PC-3 (cell line): ENCODE data around the gene NET1. TPM values are rescaled to one million over a fixed set of nuclear protein-coding genes. Genes with fewer than 3 reads are reported as not detected.

ENCODE experiments used
- ATAC-seq: fragments of 200-7000 bp; cut with Tn5 transposase; 2 replicates; pipeline ENCODE4 v1.9.1; 2020; ENCODE audit warnings: mild to moderate bottlenecking, moderate library complexity
- BruUV-seq: library from RNA; stranded (reverse); fragments of 400-500 nt; replicated peaks from 2 replicates; lab custom pipeline; 2021; lab: Mats Ljungman, UMichigan
- CTCF ChIA-PET: fragments of 300-600 bp; sonication (Branson Sonifier 250); formaldehyde crosslinking; loops from one replicate; lab custom pipeline; 2022; ENCODE audit warnings: antibody characterized with exemption; lab: Charles Lee
- POLR2A ChIA-PET: fragments of 300-600 bp; sonication (Branson Sonifier 250); formaldehyde crosslinking; loops from one replicate; lab custom pipeline; 2022; ENCODE audit warnings: antibody characterized with exemption; ENCODE audit not compliant: unreplicated experiment; lab: Charles Lee
- DNase-seq: peaks from one replicate; pipeline ENCODE4 v3.0.0-alpha.2; 2015
- H2AFZ ChIP-seq: fragments of 300-600 bp; sonication (generic); 2 replicates; pipeline ENCODE4 v1.6.0; 2016; ENCODE audit warnings: antibody characterized with exemption, low read length
- H3F3A ChIP-seq: fragments of 300-600 bp; sonication (generic); one replicate; pipeline ENCODE4 v1.6.0; 2017; ENCODE audit warnings: antibody characterized with exemption, low read length, control low read depth, mild to moderate bottlenecking; ENCODE audit not compliant: unreplicated experiment
- H3K27ac ChIP-seq: fragments of 300-600 bp; sonication (generic); 2 replicates; pipeline ENCODE4 v1.5.1; 2016; ENCODE audit warnings: mild to moderate bottlenecking, low read length
- H3K27me3 ChIP-seq: fragments of 300-600 bp; sonication (generic); 2 replicates; pipeline ENCODE4 v1.6.1; 2016; ENCODE audit warnings: low read length, mixed read lengths
- H3K36me3 ChIP-seq: fragments of 300-600 bp; sonication (generic); 2 replicates; pipeline ENCODE4 v1.6.1; 2016; ENCODE audit warnings: low read depth, mixed run types, low read length, mixed read lengths
- H3K4me1 ChIP-seq: fragments of 300-600 bp; sonication (generic); 2 replicates; pipeline ENCODE4 v1.5.1; 2016; ENCODE audit warnings: low read length; ENCODE audit not compliant: insufficient read depth
- H3K4me2 ChIP-seq: fragments of 300-600 bp; sonication (generic); 2 replicates; pipeline ENCODE4 v1.6.0; 2016; ENCODE audit warnings: low read length
- H3K4me3 ChIP-seq: fragments of 300-600 bp; sonication (generic); 2 replicates; pipeline ENCODE4 v1.5.1; 2016; ENCODE audit warnings: mild to moderate bottlenecking, low read length, mixed read lengths
- H3K79me2 ChIP-seq: fragments of 300-600 bp; sonication (generic); 2 replicates; pipeline ENCODE4 v1.6.1; 2017; ENCODE audit warnings: low read length, mixed read lengths
- H3K9ac ChIP-seq: fragments of 300-600 bp; sonication (generic); 2 replicates; pipeline ENCODE4 v1.6.0; 2016; ENCODE audit warnings: mild to moderate bottlenecking, low read length
- H3K9me2 ChIP-seq: fragments of 300-600 bp; sonication (generic); replicated peaks from 2 replicates; pipeline ENCODE4 v1.6.1; 2016; ENCODE audit warnings: mixed run types, low read length, mixed read lengths
- H3K9me3 ChIP-seq: fragments of 300-600 bp; sonication (generic); 2 replicates; pipeline ENCODE4 v1.6.1; 2016; ENCODE audit warnings: low read length, mixed read lengths
- H4K20me1 ChIP-seq: fragments of 300-600 bp; sonication (generic); 2 replicates; pipeline ENCODE4 v1.6.1; 2016; ENCODE audit warnings: low read length, mixed read lengths
- EZH2 ChIP-seq: fragments of 300-600 bp; sonication (generic); IDR thresholded peaks from one replicate; pipeline ENCODE4 v1.6.1; 2017; ENCODE audit warnings: antibody characterized with exemption, mild to moderate bottlenecking, low read length; ENCODE audit not compliant: unreplicated experiment
- EZH2phosphoT487 ChIP-seq: fragments of 300-600 bp; sonication (generic); IDR thresholded peaks from 2 replicates; pipeline ENCODE4 v1.6.1; 2018; ENCODE audit warnings: mild to moderate bottlenecking, antibody characterized with exemption, low read length, borderline replicate concordance
- intact Hi-C: fragments of 100-400 bp; cut with micrococcal nuclease; formaldehyde crosslinking; loops from 2 replicates; pipeline ENCODE4 v1.9.0; 2023
- total RNA-seq: library from RNA; depleted of rRNA; stranded (reverse); fragments of >200 nt; gene quantifications from 2 replicates; pipeline ENCODE4 v1.2.3, GENCODE V29; 2014
- TF ChIP-seq, protein P1 (sequence below): fragments of 300-600 bp; sonication (generic); conservative IDR thresholded peaks from 2 replicates; pipeline ENCODE4 v1.5.1; 2017; ENCODE audit warnings: antibody characterized with exemption, low read depth, mild to moderate bottlenecking, low read length

The NET1 gene
- total RNA-seq, 1 experiment from 2014 or later = 88.2 TPM

DNA sequence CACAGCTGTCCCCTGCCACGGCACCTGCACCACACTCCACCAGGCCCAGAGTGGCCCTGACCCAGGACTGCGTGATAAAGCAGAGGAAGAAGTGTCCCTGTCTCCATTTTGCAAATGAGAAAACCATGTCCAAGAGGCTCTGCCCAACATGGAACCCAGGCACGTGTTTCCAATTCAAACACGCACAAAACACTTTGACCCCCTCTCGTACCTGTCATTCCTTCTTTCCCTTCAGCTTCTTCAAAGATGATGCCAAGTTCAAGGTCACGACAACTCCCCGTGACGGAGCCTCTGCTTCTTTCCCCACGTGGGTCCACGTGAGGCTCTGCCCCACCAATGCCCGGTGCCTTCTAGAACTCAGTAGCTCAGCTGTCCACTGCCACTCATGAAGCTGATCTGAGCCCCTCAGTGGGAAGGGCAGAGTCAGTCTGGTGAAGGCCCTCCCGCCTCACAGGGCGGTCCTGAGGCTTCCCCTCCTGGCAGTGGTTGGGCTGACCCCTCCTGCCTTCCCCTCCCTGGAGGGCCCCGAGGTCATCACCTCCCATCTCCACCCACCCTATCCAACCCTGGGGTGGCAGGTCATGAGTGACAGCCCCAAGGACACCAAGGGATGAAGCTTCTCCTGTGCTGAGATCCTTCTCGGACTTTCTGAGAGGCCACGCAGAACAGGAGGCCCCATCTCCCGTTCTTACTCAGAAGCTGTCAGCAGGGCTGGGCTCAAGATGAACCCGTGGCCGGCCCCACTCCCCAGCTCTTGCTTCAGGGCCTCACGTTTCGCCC, 68.0 kb downstream of the NET1 start:
- Histone ChIP-seq H3K27me3 (no peaks in the 10 kb centered on the region), H3K36me3 (no peaks in the 10 kb centered on the region), H3K4me2 (no peak overlapping the region), H2AFZ (no peak overlapping the region), H3F3A (no peaks in the 10 kb centered on the region), H3K9me3 (no peaks in the 10 kb centered on the region), H3K79me2 (no peaks in the 10 kb centered on the region), H3K4me1 (no peaks in the 10 kb centered on the region), H4K20me1 (no peaks in the 10 kb centered on the region), H3K9me2 (no peaks in the 10 kb centered on the region), H3K27ac (no peak overlapping the region), H3K9ac (no peak overlapping the region), H3K4me3 (no peak overlapping the region)
- DNase-seq (no peak), ATAC-seq (no peak)
- CTCF ChIA-PET = no interaction called here
- intact Hi-C loops = no loop called here
- BruUV-seq = no TSS peak
- no peak for TF ChIP-seq EZH2
- TF ChIP-seq, protein P1, sequence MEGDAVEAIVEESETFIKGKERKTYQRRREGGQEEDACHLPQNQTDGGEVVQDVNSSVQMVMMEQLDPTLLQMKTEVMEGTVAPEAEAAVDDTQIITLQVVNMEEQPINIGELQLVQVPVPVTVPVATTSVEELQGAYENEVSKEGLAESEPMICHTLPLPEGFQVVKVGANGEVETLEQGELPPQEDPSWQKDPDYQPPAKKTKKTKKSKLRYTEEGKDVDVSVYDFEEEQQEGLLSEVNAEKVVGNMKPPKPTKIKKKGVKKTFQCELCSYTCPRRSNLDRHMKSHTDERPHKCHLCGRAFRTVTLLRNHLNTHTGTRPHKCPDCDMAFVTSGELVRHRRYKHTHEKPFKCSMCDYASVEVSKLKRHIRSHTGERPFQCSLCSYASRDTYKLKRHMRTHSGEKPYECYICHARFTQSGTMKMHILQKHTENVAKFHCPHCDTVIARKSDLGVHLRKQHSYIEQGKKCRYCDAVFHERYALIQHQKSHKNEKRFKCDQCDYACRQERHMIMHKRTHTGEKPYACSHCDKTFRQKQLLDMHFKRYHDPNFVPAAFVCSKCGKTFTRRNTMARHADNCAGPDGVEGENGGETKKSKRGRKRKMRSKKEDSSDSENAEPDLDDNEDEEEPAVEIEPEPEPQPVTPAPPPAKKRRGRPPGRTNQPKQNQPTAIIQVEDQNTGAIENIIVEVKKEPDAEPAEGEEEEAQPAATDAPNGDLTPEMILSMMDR = no peak
- no peak for TF ChIP-seq EZH2phosphoT487
- POLR2A ChIA-PET = no interaction called here

DNA sequence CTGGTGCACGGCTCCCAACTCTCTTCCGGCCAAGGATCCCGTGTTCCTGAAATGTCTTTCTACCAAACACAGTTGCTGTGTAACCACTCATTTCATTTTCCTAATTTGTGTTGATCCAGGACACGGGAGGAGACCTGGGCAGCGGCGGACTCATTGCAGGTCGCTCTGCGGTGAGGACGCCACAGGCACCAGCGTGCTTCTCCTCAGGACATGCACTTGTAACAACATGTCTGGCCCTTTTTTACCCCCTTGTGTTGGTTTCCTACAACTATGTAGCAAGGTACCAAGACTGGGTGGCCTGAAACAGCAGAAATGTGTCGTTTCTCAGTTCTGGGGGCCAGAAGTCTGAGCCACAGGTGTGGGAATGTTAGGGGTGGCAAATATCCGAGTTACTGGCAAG, 68.8 kb downstream of the NET1 start:
- H3K4me2 ChIP-seq = no peak overlapping the region
- DNase-seq = no peak
- H3K9me2 ChIP-seq = no peaks in the 10 kb centered on the region
- no peak overlapping the region for H3K4me3 ChIP-seq
- ChIA-PET POLR2A (no interaction called here), CTCF (no interaction called here)
- H3K79me2 ChIP-seq = no peaks in the 10 kb centered on the region
- no TSS peak for BruUV-seq
- no peak overlapping the region for H3K27ac ChIP-seq
- H3F3A ChIP-seq = no peaks in the 10 kb centered on the region
- ATAC-seq = no peak
- H2AFZ ChIP-seq = no peak overlapping the region
- H3K4me1 ChIP-seq = no peaks in the 10 kb centered on the region
- TF ChIP-seq, protein P1 = no peak
- TF ChIP-seq EZH2phosphoT487 = no peak
- TF ChIP-seq EZH2 = no peak
- no peaks in the 10 kb centered on the region for H3K36me3 ChIP-seq
- H3K9me3 ChIP-seq = no peaks in the 10 kb centered on the region
- intact Hi-C loops = no loop called here
- no peaks in the 10 kb centered on the region for H3K27me3 ChIP-seq
- H3K9ac ChIP-seq = no peak overlapping the region
- H4K20me1 ChIP-seq = no peaks in the 10 kb centered on the region

DNA sequence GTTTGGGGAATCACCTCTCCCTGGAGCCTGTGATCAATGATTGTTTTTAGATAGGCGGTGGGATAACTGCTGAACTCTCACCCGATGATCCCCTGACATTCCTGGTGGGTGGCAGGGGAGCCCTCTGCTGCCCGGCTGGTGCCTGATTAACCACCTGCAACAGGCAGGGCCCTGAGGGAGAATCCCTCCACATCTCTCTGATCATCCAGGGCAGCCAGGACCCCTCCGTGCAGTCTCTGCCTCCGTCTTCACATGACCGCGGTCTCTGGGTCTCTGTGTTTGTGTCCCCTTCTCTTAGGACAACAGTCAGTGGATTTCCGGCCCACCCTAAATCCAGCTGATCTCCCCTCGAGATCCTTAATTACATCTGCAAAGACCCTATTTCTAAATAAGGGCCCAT, 69.7 kb downstream of the NET1 start:
- Histone ChIP-seq H3K36me3 (no peaks in the 10 kb centered on the region), H3F3A (no peaks in the 10 kb centered on the region), H2AFZ (no peak overlapping the region), H3K4me1 (no peaks in the 10 kb centered on the region), H3K27ac (no peak overlapping the region), H3K9me2 (no peaks in the 10 kb centered on the region), H3K4me3 (no peak overlapping the region), H3K4me2 (no peak overlapping the region), H3K79me2 (no peaks in the 10 kb centered on the region), H4K20me1 (no peaks in the 10 kb centered on the region), H3K9me3 (no peaks in the 10 kb centered on the region), H3K9ac (no peak overlapping the region), H3K27me3 (no peaks in the 10 kb centered on the region)
- ATAC-seq (no peak), DNase-seq (no peak)
- CTCF ChIA-PET = no interaction called here
- intact Hi-C loops = no loop called here
- no TSS peak for BruUV-seq
- TF ChIP-seq EZH2 = no peak
- no peak for TF ChIP-seq EZH2phosphoT487
- TF ChIP-seq, protein P1 = no peak
- POLR2A ChIA-PET = no interaction called here
